HG02943 (cell line): ENCODE results near the gene TBXAS1.

Source experiments
- ATAC-seq: cut with Tn5 transposase; IDR thresholded peaks from one replicate; pipeline ENCODE4 v1.9.1; 2021; ENCODE audit warnings: mild to moderate bottlenecking, low read depth, moderate library complexity; ENCODE audit not compliant: unreplicated experiment

TBXAS1 gene

GRCh38 chr7:139972029-139972428 lies 143.0 kb downstream of the TBXAS1 start:
- ATAC-seq, result no peak

- ATAC-seq, result no peak
These were observed 144.3 kb downstream of the TBXAS1 start for GRCh38 chr7:139973101-139974050.

GRCh38 chr7:139974179-139974811 lies 145.2 kb downstream of the TBXAS1 start:
- ATAC-seq, result no peak

GRCh38 chr7:139976055-139976837 lies 147.2 kb downstream of the TBXAS1 start:
- no peak for ATAC-seq

- no peak for ATAC-seq
These were observed 148.0 kb downstream of the TBXAS1 start for GRCh38 chr7:139976838-139977656.

GRCh38 chr7:139981511-139981895 lies 152.4 kb downstream of the TBXAS1 start:
- ATAC-seq, result no peak

- no peak for ATAC-seq
These were observed 154.2 kb downstream of the TBXAS1 start for GRCh38 chr7:139982927-139983920.

- ATAC-seq, result no peak
These were observed 155.8 kb downstream of the TBXAS1 start for GRCh38 chr7:139984642-139985539.

- ATAC-seq, result no peak
These were observed 156.7 kb downstream of the TBXAS1 start for GRCh38 chr7:139985811-139986210.

- no peak for ATAC-seq
These were observed 158.8 kb downstream of the TBXAS1 start for GRCh38 chr7:139987691-139988516.

- no peak for ATAC-seq
These were observed 160.5 kb downstream of the TBXAS1 start for GRCh38 chr7:139989366-139990141.

- no peak for ATAC-seq
These were observed 161.1 kb downstream of the TBXAS1 start for GRCh38 chr7:139990142-139990535.

- no peak for ATAC-seq
These were observed 161.7 kb downstream of the TBXAS1 start for GRCh38 chr7:139990571-139991268.

- ATAC-seq, result no peak
These were observed 162.2 kb downstream of the TBXAS1 start for GRCh38 chr7:139991269-139991666.

GRCh38 chr7:139991911-139992310 lies 162.8 kb downstream of the TBXAS1 start:
- no peak for ATAC-seq
